ENCODE results near the gene ZNF582.

ZNF582 gene

DNA sequence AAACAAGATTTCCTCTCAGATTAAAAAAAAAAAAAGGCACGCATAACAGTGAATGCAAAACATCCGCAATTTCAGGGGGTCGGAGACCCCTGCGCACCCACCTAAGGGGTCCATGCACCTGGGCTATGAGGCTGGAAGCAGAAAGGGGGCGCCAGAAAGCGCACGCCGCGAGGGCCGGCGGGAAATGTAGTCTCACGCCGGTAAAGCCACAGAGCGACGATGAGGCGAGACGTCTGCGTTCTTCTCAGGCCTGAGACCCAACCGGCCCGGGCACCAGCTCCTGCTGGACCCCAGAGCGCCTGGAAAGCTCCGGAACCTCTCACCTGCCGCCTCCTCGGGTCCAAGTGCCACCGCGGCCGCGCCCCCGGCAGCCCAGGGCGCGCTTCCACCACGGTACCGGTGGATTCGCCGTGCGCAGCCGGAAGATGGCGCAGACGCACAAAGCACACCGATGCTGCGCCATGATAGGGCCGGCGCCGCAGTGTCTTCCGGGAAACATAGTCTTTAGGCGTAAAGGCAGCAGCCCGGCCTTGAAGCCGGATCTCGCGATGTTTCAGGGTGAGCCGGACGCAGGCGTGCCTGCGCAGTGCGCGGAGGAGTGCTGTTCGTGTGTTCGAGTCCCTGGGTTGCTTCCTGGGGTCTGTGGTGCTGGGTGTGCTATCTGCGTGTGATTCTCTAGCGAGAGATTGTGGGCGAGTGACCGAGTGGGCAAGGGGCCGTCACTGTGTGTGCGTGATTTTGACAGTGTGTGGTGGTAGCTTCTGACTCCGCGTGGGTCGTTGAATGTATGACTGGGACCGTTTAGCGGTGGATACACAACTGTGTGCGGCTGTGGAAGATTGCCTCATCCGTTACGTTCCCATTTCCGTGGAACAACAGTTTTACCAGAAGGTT lies at the start of gene ZNF582:
ZNF582 (minus strand) TSS at position 416 of the 894 bp plus-strand sequence. CDS start 1,782 bp downstream, outside the sequence.
- Histone ChIP-seq H3K4me1 (ENCODE audit: control insufficient read depth, insufficient read depth, low read length) (peaks cover 3% of the 10 kb centered on the region), H3K9ac (ENCODE audit: low read length) (peak within 1 kb of the TSS; percentile 71), H3K9me3 (ENCODE audit: control insufficient read depth, low read length) (no peaks in the 10 kb centered on the region), H3K4me3 (ENCODE audit: low read length) (peak within 1 kb of the TSS; percentile 69), H3K27me3 (ENCODE audit: control insufficient read depth, insufficient read depth, low read length) (no peaks in the 10 kb centered on the region), H3K36me3 (ENCODE audit: control insufficient read depth, insufficient read depth, low read length) (no peaks in the 10 kb centered on the region)

DNA sequence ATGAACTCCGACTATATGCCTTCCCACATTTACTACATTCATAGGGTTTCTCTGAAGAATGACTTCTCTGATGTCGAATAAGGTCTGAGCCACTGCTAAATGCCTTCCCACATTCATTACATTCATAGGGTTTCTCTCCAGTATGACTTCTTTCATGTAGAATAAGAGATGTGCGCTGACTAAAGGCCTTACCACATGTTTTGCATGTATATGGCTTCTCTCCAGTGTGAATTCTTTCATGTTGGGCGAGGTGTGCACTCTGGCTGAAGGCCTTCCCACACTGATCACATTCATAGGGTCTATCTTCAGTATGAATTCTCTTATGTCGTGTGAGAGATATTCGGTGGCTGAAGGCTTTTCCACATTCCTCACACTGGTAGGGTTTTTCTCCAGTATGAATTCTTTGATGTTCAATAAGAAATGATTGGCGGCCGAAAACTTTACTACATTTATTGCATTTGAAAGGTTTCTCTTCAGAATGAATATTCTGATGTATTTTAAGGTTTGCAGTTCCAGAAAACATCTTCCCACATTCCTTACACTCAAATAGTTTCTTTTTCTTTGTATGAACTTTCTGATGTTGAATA lies 48.0 kb upstream of the ZNF582 start:
- no peaks in the 10 kb centered on the region for H3K27me3 ChIP-seq (ENCODE audit: control insufficient read depth, insufficient read depth, low read length)
- no peak overlapping the region for H3K4me3 ChIP-seq (ENCODE audit: low read length)
- H3K9ac ChIP-seq (ENCODE audit: low read length): no peak overlapping the region
- no peaks in the 10 kb centered on the region for H3K36me3 ChIP-seq (ENCODE audit: control insufficient read depth, insufficient read depth, low read length)
- no peaks in the 10 kb centered on the region for H3K4me1 ChIP-seq (ENCODE audit: control insufficient read depth, insufficient read depth, low read length)
- H3K9me3 ChIP-seq (ENCODE audit: control insufficient read depth, low read length): no peaks in the 10 kb centered on the region

DNA sequence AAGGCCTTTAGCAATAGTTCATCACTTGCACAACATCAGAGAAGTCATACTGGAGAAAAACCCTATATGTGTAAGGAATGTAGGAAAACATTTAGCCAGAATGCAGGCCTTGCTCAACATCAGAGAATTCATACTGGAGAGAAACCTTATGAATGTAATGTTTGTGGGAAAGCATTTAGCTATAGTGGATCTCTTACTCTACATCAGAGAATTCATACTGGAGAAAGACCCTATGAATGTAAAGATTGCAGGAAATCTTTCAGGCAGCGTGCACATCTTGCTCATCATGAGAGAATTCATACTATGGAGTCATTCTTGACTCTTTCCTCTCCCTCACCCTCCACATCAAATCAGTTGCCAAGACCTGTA lies 30.6 kb upstream of the ZNF582 start:
- H3K9me3 ChIP-seq (ENCODE audit: control insufficient read depth, low read length): peaks cover 24% of the 10 kb centered on the region
- H3K4me1 ChIP-seq (ENCODE audit: control insufficient read depth, insufficient read depth, low read length): no peaks in the 10 kb centered on the region
- no peak overlapping the region for H3K4me3 ChIP-seq (ENCODE audit: low read length)
- no peaks in the 10 kb centered on the region for H3K27me3 ChIP-seq (ENCODE audit: control insufficient read depth, insufficient read depth, low read length)
- no peaks in the 10 kb centered on the region for H3K36me3 ChIP-seq (ENCODE audit: control insufficient read depth, insufficient read depth, low read length)
- no peak overlapping the region for H3K9ac ChIP-seq (ENCODE audit: low read length)

DNA sequence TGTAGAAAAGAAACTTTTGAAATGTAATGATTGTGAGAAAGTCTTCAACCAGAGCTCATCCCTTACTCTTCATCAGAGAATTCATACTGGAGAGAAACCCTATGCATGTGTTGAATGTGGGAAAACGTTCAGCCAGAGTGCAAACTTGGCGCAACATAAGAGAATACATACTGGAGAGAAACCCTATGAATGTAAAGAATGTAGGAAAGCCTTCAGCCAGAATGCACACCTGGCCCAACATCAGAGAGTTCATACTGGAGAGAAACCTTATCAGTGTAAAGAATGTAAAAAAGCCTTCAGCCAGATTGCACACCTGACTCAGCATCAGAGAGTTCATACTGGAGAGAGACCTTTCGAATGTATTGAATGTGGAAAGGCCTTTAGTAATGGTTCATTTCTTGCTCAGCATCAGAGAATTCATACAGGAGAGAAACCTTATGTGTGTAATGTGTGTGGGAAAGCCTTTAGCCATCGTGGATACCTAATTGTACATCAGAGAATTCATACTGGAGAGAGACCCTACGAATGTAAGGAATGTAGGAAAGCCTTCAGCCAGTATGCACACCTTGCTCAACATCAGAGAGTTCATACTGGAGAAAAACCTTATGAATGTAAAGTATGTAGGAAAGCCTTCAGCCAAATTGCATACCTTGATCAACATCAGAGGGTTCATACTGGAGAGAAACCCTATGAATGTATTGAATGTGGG lies 30.1 kb upstream of the ZNF582 start:
- Histone ChIP-seq H3K36me3 (ENCODE audit: control insufficient read depth, insufficient read depth, low read length) (no peaks in the 10 kb centered on the region), H3K9ac (ENCODE audit: low read length) (no peak overlapping the region), H3K27me3 (ENCODE audit: control insufficient read depth, insufficient read depth, low read length) (no peaks in the 10 kb centered on the region), H3K9me3 (ENCODE audit: control insufficient read depth, low read length) (peaks cover 22% of the 10 kb centered on the region), H3K4me1 (ENCODE audit: control insufficient read depth, insufficient read depth, low read length) (no peaks in the 10 kb centered on the region), H3K4me3 (ENCODE audit: low read length) (no peak overlapping the region)

DNA sequence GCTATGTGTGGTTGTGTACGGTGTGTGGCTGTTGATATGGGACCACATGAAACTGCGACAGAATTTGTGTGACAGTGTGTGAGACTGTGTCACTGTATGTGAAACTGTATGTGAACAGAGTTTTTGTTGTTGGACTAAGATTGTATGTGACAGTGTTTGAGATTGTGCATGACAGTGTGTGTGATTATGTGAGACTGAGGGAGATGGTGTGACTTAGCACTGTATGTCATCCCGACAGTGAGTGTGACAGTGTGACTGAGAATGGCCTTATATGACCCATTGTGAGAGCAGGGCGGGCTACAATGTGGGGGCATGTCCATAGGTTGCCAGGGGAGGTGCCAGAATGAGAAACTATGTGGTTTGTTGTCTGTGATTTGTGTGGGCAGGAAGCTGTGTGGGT lies 11.7 kb upstream of the ZNF582 start:
- Histone ChIP-seq H3K4me3 (ENCODE audit: low read length) (peak overlapping the region; percentile 94), H3K36me3 (ENCODE audit: control insufficient read depth, insufficient read depth, low read length) (peaks cover 7% of the 10 kb centered on the region), H3K27me3 (ENCODE audit: control insufficient read depth, insufficient read depth, low read length) (no peaks in the 10 kb centered on the region), H3K4me1 (ENCODE audit: control insufficient read depth, insufficient read depth, low read length) (no peaks in the 10 kb centered on the region), H3K9ac (ENCODE audit: low read length) (no peak overlapping the region), H3K9me3 (ENCODE audit: control insufficient read depth, low read length) (peaks cover 10% of the 10 kb centered on the region)

DNA sequence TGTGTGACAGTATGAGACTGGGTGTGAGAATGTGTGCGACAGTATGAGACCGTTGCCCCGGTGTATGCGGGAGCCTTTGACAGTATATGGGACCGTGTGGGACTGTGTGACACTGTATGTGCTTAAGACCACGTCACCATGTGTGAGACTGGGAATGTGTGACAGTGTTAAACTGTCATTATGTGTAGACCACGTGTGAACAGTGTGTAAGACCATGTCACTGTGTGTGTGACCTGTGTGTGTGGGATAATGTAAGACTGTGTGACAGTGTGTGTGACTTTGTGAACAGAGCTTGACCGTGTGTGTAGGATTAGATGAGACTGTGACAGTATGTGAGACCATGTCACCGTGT lies 11.3 kb upstream of the ZNF582 start:
- peak overlapping the region; percentile 87 for H3K9ac ChIP-seq (ENCODE audit: low read length)
- H3K36me3 ChIP-seq (ENCODE audit: control insufficient read depth, insufficient read depth, low read length): peaks cover 7% of the 10 kb centered on the region
- H3K9me3 ChIP-seq (ENCODE audit: control insufficient read depth, low read length): peaks cover 14% of the 10 kb centered on the region
- H3K27me3 ChIP-seq (ENCODE audit: control insufficient read depth, insufficient read depth, low read length): no peaks in the 10 kb centered on the region
- H3K4me1 ChIP-seq (ENCODE audit: control insufficient read depth, insufficient read depth, low read length): no peaks in the 10 kb centered on the region
- H3K4me3 ChIP-seq (ENCODE audit: low read length): peak overlapping the region; percentile 94

DNA sequence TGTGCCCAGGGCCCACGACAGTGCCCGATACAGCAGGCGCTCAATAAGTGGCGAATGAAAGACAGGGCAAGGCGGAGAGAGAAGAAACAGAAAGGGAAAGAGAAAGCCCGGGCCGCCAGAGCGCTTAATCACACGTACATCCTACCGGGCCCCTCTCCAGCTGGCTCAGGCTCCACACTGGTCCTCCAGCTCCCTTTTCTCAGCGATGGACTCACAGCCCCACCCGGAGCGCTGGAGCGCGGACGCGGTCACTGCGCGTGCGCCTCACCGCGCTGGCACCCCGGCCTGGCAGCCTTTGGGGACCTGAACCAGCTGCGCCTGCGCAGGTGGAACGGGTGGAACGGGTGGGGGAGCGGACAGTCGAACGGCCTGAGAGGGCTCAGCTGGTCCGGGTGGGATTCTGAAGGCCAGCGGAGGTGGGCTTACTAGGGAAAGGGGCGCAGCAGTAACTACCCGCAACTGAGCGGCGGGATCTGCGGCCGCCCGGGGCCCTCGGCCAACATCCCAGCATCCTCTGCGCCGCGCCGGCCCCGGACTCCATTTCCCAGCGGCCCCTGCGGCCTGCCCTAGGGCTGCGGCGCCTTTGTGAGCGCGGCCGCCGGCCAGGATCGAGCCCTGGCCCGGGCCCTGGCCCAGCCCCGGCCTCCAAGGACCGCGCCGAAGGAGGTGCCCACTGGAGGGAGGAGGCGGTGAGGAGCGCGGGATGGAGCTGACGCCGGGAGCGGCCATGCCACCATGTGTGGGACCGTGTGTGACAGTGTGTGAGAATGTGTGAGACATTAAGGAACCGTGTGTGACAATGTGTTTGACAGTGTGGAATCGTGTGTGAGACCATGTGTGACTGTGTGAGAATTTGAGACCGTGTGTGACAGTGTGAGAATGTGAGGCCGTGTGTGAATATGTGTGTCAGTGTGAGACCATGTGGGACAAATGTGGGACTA lies 10.7 kb upstream of the ZNF582 start, which contains the start of gene ZNF583:
ZNF583 (plus strand) TSS at position 569 of the 941 bp plus-strand sequence. CDS start 2,783 bp downstream, outside the sequence.
- H3K4me1 ChIP-seq (ENCODE audit: control insufficient read depth, insufficient read depth, low read length): no peaks in the 10 kb centered on the region
- peak within 1 kb of the TSS; percentile 87 for H3K9ac ChIP-seq (ENCODE audit: low read length)
- peak within 1 kb of the TSS; percentile 94 for H3K4me3 ChIP-seq (ENCODE audit: low read length)
- H3K36me3 ChIP-seq (ENCODE audit: control insufficient read depth, insufficient read depth, low read length): peaks cover 4% of the 10 kb centered on the region
- no peaks in the 10 kb centered on the region for H3K27me3 ChIP-seq (ENCODE audit: control insufficient read depth, insufficient read depth, low read length)
- H3K9me3 ChIP-seq (ENCODE audit: control insufficient read depth, low read length): peaks cover 13% of the 10 kb centered on the region

DNA sequence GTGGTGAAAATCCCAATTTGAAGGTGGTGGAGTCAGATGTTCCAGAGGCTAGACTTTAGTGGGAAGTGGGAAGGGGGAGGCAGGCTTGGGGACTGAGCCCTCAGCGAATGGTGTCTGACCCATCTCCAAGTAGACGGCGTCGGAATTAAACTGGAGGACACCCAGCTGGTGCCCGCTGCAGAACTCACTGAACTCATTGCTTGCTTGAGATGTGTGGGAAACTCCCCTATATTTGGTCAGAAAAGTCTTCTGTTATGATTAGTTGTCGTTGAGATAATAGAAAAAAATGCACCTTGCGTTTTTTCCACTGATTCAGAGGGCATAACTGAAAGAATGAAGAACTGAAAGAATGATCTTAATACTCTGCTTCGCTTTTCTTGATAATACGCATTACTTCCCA lies 9.9 kb upstream of the ZNF582 start:
- H3K36me3 ChIP-seq (ENCODE audit: control insufficient read depth, insufficient read depth, low read length): no peaks in the 10 kb centered on the region
- H3K4me1 ChIP-seq (ENCODE audit: control insufficient read depth, insufficient read depth, low read length): no peaks in the 10 kb centered on the region
- peak overlapping the region; percentile 87 for H3K9ac ChIP-seq (ENCODE audit: low read length)
- peaks cover 7% of the 10 kb centered on the region for H3K9me3 ChIP-seq (ENCODE audit: control insufficient read depth, low read length)
- no peaks in the 10 kb centered on the region for H3K27me3 ChIP-seq (ENCODE audit: control insufficient read depth, insufficient read depth, low read length)
- H3K4me3 ChIP-seq (ENCODE audit: low read length): peak overlapping the region; percentile 94

DNA sequence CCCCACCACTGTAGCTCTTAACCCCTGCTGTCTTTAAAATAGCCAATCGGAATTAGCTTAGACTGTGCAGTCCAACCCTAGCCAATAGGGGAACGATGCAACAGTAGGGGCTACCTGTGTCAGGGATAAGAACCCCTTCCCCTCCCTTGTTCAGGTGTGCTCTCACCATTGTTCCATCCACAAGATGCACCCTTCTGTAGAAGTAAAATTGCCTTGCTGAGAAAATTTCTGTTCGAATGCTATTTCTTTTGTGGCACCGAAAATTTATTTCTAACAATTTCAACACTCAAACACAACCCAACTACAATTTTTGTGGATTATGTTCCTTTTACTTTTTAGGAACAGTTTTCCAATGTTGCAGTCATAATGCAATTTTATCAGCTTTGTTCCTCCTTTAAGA lies 7.2 kb upstream of the ZNF582 start:
- Histone ChIP-seq H3K36me3 (ENCODE audit: control insufficient read depth, insufficient read depth, low read length) (no peaks in the 10 kb centered on the region), H3K9me3 (ENCODE audit: control insufficient read depth, low read length) (peaks cover 7% of the 10 kb centered on the region), H3K4me3 (ENCODE audit: low read length) (no peak overlapping the region), H3K9ac (ENCODE audit: low read length) (no peak overlapping the region), H3K4me1 (ENCODE audit: control insufficient read depth, insufficient read depth, low read length) (no peaks in the 10 kb centered on the region), H3K27me3 (ENCODE audit: control insufficient read depth, insufficient read depth, low read length) (no peaks in the 10 kb centered on the region)

DNA sequence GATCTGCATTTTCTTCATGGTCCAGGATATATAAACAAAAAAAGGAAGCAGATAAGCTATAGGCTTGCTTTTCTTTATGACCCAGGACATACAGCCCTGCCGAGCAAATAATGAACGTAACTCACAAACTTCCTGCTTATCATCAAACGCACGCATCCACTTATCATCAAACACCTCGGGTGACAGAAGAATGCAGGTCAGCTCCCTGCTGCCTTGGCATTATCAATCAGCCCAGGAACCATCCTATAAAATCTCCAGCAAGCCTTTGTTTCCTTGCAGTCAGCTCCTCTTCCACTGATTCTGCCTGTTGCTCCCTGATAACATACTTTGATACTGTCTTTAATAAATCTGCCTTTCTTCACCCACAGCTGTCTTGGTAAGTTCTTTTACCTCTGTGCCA lies 5.5 kb upstream of the ZNF582 start:
- Histone ChIP-seq H3K36me3 (ENCODE audit: control insufficient read depth, insufficient read depth, low read length) (no peaks in the 10 kb centered on the region), H3K4me3 (ENCODE audit: low read length) (no peak overlapping the region), H3K9ac (ENCODE audit: low read length) (no peak overlapping the region), H3K27me3 (ENCODE audit: control insufficient read depth, insufficient read depth, low read length) (no peaks in the 10 kb centered on the region), H3K4me1 (ENCODE audit: control insufficient read depth, insufficient read depth, low read length) (no peaks in the 10 kb centered on the region), H3K9me3 (ENCODE audit: control insufficient read depth, low read length) (peaks cover 7% of the 10 kb centered on the region)

DNA sequence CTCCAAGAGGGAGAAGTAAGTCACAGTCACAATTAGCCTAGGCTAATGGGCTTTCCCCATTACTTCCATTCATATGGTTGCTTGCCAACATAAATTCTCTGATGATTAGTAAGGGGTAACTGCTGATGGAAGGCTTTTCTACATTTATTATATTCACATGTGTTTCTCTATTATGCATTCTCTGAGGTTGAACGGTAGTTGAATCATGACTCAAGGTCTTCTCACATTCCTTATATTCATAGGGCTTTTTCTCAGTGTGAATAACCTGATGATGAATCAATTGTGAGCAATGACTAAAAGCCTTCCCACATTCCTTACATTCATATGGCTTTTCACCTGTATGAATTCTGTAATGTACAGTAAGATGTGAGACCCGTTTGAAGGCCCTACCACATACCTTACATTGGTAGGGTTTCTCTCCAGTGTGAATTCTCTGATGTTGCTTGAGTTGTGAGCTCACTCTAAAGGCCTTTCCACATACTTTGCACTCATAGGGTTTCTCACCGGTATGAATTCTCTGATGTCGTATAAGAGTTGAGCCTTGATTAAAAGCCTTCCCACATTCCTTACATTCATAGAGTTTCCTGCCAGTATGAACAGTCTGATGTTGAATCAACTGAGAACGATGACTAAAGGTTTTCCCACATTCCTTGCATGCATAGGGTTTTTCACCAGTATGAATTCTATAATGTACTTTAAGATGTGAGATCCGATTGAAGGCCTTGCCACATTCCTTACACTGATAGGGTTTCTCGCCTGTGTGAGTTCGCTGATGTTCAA lies 9.3 kb downstream of the ZNF582 start:
- Histone ChIP-seq H3K27me3 (ENCODE audit: control insufficient read depth, insufficient read depth, low read length) (no peaks in the 10 kb centered on the region), H3K36me3 (ENCODE audit: control insufficient read depth, insufficient read depth, low read length) (no peaks in the 10 kb centered on the region), H3K4me3 (ENCODE audit: low read length) (no peak overlapping the region), H3K4me1 (ENCODE audit: control insufficient read depth, insufficient read depth, low read length) (no peaks in the 10 kb centered on the region), H3K9ac (ENCODE audit: low read length) (no peak overlapping the region), H3K9me3 (ENCODE audit: control insufficient read depth, low read length) (peaks cover 4% of the 10 kb centered on the region)

All from mucosa of stomach (tissue), 1 donor.